IMR-90 (cell line): Measurements from ENCODE around the gene DCHS2. TPM values are rescaled to one million over a fixed set of nuclear protein-coding genes. Genes with fewer than 3 reads are reported as not detected.

Experiments used
- ATAC-seq: fragments of 200-7000 bp; cut with Tn5 transposase; 2 replicates; pipeline ENCODE4 v1.9.1; 2020; ENCODE audit warnings: low read depth, mild to moderate bottlenecking, moderate library complexity
- BruUV-seq: library from RNA; stranded (reverse); fragments of 400-500 nt; replicated peaks from 2 replicates; lab custom pipeline; 2021; lab: Mats Ljungman, UMichigan
- CTCF ChIA-PET: fragments of 300-600 bp; formaldehyde crosslinking; extraction: SDS; loops from one replicate; lab custom pipeline; 2021; ENCODE audit warnings: antibody characterized with exemption; lab: Yijun Ruan, JAX
- POLR2A ChIA-PET: fragments of 300-600 bp; sonication (Branson Sonifier 250); formaldehyde crosslinking; loops from one replicate; lab custom pipeline; 2022; ENCODE audit warnings: antibody characterized with exemption; ENCODE audit not compliant: unreplicated experiment; lab: Charles Lee
- DNase-seq: peaks from one replicate; pipeline ENCODE4 v3.0.0; 2013
- H2AFZ ChIP-seq: replicated peaks from 2 replicates; pipeline ENCODE3; 2013; ENCODE audit warnings: low read length, mild to moderate bottlenecking; ENCODE audit not compliant: poor library complexity
- H2AK5ac ChIP-seq: 2 replicates; pipeline ENCODE4 v1.6.1; 2013; ENCODE audit warnings: low read depth, low read length, inconsistent platforms
- H2AK9ac ChIP-seq: replicated peaks from 2 replicates; pipeline ENCODE3; 2013; ENCODE audit warnings: mild to moderate bottlenecking, low read depth, low read length, moderate library complexity; ENCODE audit not compliant: poor library complexity
- H2BK120ac ChIP-seq: 2 replicates; pipeline ENCODE4 v1.6.1; 2013; ENCODE audit warnings: low read depth, low read length, inconsistent platforms
- H2BK15ac ChIP-seq: 3 replicates; pipeline ENCODE4 v1.6.1; 2013; ENCODE audit warnings: low read depth, low read length, inconsistent platforms
- H2BK20ac ChIP-seq: 2 replicates; pipeline ENCODE4 v1.6.1; 2013; ENCODE audit warnings: low read depth, mild to moderate bottlenecking, inconsistent platforms, low read length, moderate library complexity
- H2BK5ac ChIP-seq: 2 replicates; pipeline ENCODE4 v1.6.1; 2013; ENCODE audit warnings: mild to moderate bottlenecking, low read depth, low read length, inconsistent platforms; ENCODE audit not compliant: poor library complexity, severe bottlenecking
- H3K14ac ChIP-seq: replicated peaks from 2 replicates; pipeline ENCODE4 v1.6.1; 2013; ENCODE audit warnings: low read depth, low read length, inconsistent platforms
- H3K18ac ChIP-seq: 2 replicates; pipeline ENCODE4 v1.6.1; 2013; ENCODE audit warnings: low read depth, low read length, control low read depth
- H3K23ac ChIP-seq: 2 replicates; pipeline ENCODE4 v1.6.1; 2013; ENCODE audit warnings: low read depth, low read length, inconsistent platforms
- H3K27ac ChIP-seq: 2 replicates; pipeline ENCODE4 v1.5.1; 2013; ENCODE audit warnings: mild to moderate bottlenecking, control low read depth, low read length; ENCODE audit not compliant: insufficient read depth
- H3K27me3 ChIP-seq: 2 replicates; pipeline ENCODE4 v1.6.1; 2013; ENCODE audit warnings: low read length; ENCODE audit not compliant: control insufficient read depth, insufficient read depth
- H3K36me3 ChIP-seq: 2 replicates; pipeline ENCODE4 v1.6.1; 2013; ENCODE audit warnings: low read length, mixed read lengths; ENCODE audit not compliant: control insufficient read depth, insufficient read depth
- H3K4ac ChIP-seq: 2 replicates; pipeline ENCODE4 v1.6.1; 2013; ENCODE audit warnings: low read depth, low read length, inconsistent platforms
- H3K4me1 ChIP-seq: 2 replicates; pipeline ENCODE4 v1.6.1; 2013; ENCODE audit warnings: low read length, mixed read lengths; ENCODE audit not compliant: control insufficient read depth, insufficient read depth
- H3K4me2 ChIP-seq: 2 replicates; pipeline ENCODE4 v1.6.1; 2013; ENCODE audit warnings: low read depth, mild to moderate bottlenecking, control low read depth, low read length, moderate library complexity
- H3K4me3 ChIP-seq: 2 replicates; pipeline ENCODE4 v1.5.1; 2013; ENCODE audit warnings: low read depth, mild to moderate bottlenecking, control low read depth, low read length, moderate library complexity; ENCODE audit not compliant: insufficient read depth
- H3K56ac ChIP-seq: 2 replicates; pipeline ENCODE4 v1.6.1; 2013; ENCODE audit warnings: low read length, inconsistent platforms; ENCODE audit not compliant: insufficient read depth; ENCODE audit errors: extremely low read depth
- H3K79me1 ChIP-seq, 2 experiments: 2 replicates each; pipeline ENCODE4 v1.6.1; 2013; ENCODE audit warnings: low read length in 2 of 2, inconsistent platforms in 1 of 2, low read depth in 1 of 2
- H3K9ac ChIP-seq: 2 replicates; pipeline ENCODE4 v1.6.1; 2013; ENCODE audit warnings: low read depth, low read length, control low read depth
- H3K9me1 ChIP-seq: 2 replicates; pipeline ENCODE4 v1.6.1; 2013; ENCODE audit warnings: low read length, inconsistent platforms; ENCODE audit not compliant: insufficient read depth
- H3K9me3 ChIP-seq: 2 replicates; pipeline ENCODE4 v1.6.1; 2013; ENCODE audit warnings: low read length; ENCODE audit not compliant: control insufficient read depth, insufficient read depth
- H4K20me1 ChIP-seq: 2 replicates; pipeline ENCODE4 v1.6.1; 2013; ENCODE audit warnings: low read length, inconsistent platforms; ENCODE audit not compliant: insufficient read depth
- H4K5ac ChIP-seq: 2 replicates; pipeline ENCODE4 v1.6.1; 2013; ENCODE audit warnings: mild to moderate bottlenecking, low read depth, low read length, control low read depth
- H4K8ac ChIP-seq, 2 experiments: 2 replicates each; pipeline ENCODE4 v1.6.1; 2013; ENCODE audit warnings: low read depth in 2 of 2, low read length in 2 of 2, control low read depth in 1 of 2, inconsistent platforms in 1 of 2
- H4K91ac ChIP-seq: 2 replicates; pipeline ENCODE4 v1.6.1; 2013; ENCODE audit warnings: low read depth, low read length, inconsistent platforms; ENCODE audit not compliant: insufficient read depth
- CTCF ChIP-seq: conservative IDR thresholded peaks from 2 replicates; pipeline ENCODE4 v1.5.1; 2012; ENCODE audit warnings: mild to moderate bottlenecking, low read depth, low read length, improper control_type of control experiment
- RFX5 ChIP-seq: IDR thresholded peaks from 2 replicates; pipeline ENCODE4 v1.8.0; 2012; ENCODE audit warnings: low read depth, mild to moderate bottlenecking, low read length, moderate library complexity
- WGBS, 2 experiments: methylation state at CpG; one replicate each; pipeline versions ENCODE4 v1.1.5 to v1.1.7; 2013; ENCODE audit warnings: missing lambda C conversion rate in 2 of 2; ENCODE audit not compliant: insufficient read length in 1 of 2; ENCODE audit errors: extremely low coverage in 2 of 2; 5-methylcytosine and 5-hydroxymethylcytosine counted together
- dilution Hi-C: fragments of 300-500 bp; cut with HindIII; formaldehyde crosslinking; loops from one replicate; pipeline ENCODE4 v1.14.3; 2018; ENCODE audit warnings: low sequenced_read_pairs; ENCODE audit not compliant: unreplicated experiment
- in situ Hi-C: fragments of 300-500 bp; cut with MboI; formaldehyde crosslinking; loops from 3 replicates; pipeline ENCODE4 v1.14.3; 2019; ENCODE audit warnings: low sequenced_read_pairs, inconsistent platforms, mixed read lengths
- intact Hi-C: fragments of 100-400 bp; cut with micrococcal nuclease; formaldehyde crosslinking; loops from 2 replicates; pipeline ENCODE4 v1.10.0; 2022
- polyA plus RNA-seq, 3 experiments: library from polyadenylated mRNA; depleted of rRNA; stranded (reverse); fragments of >200 nt; gene quantifications; 2 replicates each; pipeline ENCODE4 v1.2.3, GENCODE V29; 2012; ENCODE audit warnings: low replicate concordance in 1 of 3
- total RNA-seq: library from RNA; depleted of rRNA; stranded (reverse); fragments of >200 nt; gene quantifications from 2 replicates; pipeline ENCODE4 v1.2.3, GENCODE V29; 2012

The DCHS2 gene
- total and polyA plus RNA-seq, 2 of the 4 experiments (the other 2 are of a cell fraction) = not detected

- Histone ChIP-seq H3K4me3 (no peak overlapping the region), H3K18ac (no peak overlapping the region), H3K9ac (no peak overlapping the region), H2BK120ac (no peak overlapping the region), H3K9me3 (no peaks in the 10 kb centered on the region), H4K20me1 (no peaks in the 10 kb centered on the region), H3K56ac (no peak overlapping the region), H2AK5ac (no peak overlapping the region), H3K27me3 (0 out of 2 replicates have a peak, but pooled peaks cover 2% of the 10 kb centered on the region), H2AK9ac (no peak overlapping the region), H3K14ac (no peak overlapping the region), H3K23ac (no peak overlapping the region), H3K4ac (no peak overlapping the region), H2BK15ac (no peak overlapping the region), H2BK20ac (no peak overlapping the region), H3K27ac (no peak overlapping the region), H4K91ac (no peak overlapping the region), H3K4me2 (no peak overlapping the region), H4K5ac (no peak overlapping the region), H2AFZ (no peak overlapping the region), H2BK5ac (no peak overlapping the region), H3K79me1 (no peaks in the 10 kb centered on the region), H4K8ac (no peak overlapping the region), H3K4me1 (no peaks in the 10 kb centered on the region), H3K9me1 (no peaks in the 10 kb centered on the region), H3K36me3 (no peaks in the 10 kb centered on the region)
- in situ Hi-C loops (no loop called here), dilution Hi-C loops (no loop called here), intact Hi-C loops (loop anchor here (1.0 kb wide), 1 partner anchor 177 kb away; no protein-coding TSS in a partner anchor)
- no TSS peak for BruUV-seq
- ATAC-seq (no peak), DNase-seq (peak; percentile 10)
- TF ChIP-seq RFX5 = no peak
- 0 out of 2 replicates have a peak, but pooled peaks have one; percentile 21 for TF ChIP-seq CTCF
- ChIA-PET POLR2A (no interaction called here), CTCF (interaction anchor here (0.6 kb wide), 1 partner anchor 179 kb away, joined by 3 read pairs; no protein-coding TSS in a partner anchor)
- WGBS, 2 experiments = 60% methylated on average over 2 of the region's 11 CpGs; no CpG with 5 or more reads in 1 of the 2 experiments
Measured at GRCh38 chr4:154329268-154329868, 162.2 kb downstream of the DCHS2 start.
